GM12878 (cell line): ENCODE measurements around the gene SEMA5A. TPM values are rescaled to one million over a fixed set of nuclear protein-coding genes. Genes with fewer than 3 reads are reported as not detected.
"Not testable (repeated sequence)": the region's sequence is repeated elsewhere in the genome, so short reads cannot be mapped to it uniquely, and the experiment has no call there.

ENCODE experiments used
- ATAC-seq: fragments of 200-7000 bp; cut with Tn5 transposase; 3 replicates; pipeline ENCODE4 v1.9.1; 2020; ENCODE audit warnings: mild to moderate bottlenecking, moderate library complexity
- BruUV-seq: library from RNA; stranded (reverse); fragments of 400-500 nt; replicated peaks from 2 replicates; lab custom pipeline; 2021; lab: Mats Ljungman, UMichigan
- CTCF ChIA-PET: fragments of 300-600 bp; sonication (Branson Sonifier 250); formaldehyde crosslinking; extraction: SDS; loops from one replicate; lab custom pipeline; 2021; ENCODE audit warnings: inconsistent platforms; lab: Yijun Ruan, JAX
- POLR2A ChIA-PET: fragments of 350-600 bp; formaldehyde crosslinking; extraction: SDS; loops from one replicate; lab custom pipeline; 2021; ENCODE audit warnings: inconsistent platforms; lab: Charles Lee
- RAD21 ChIA-PET: fragments of 300-600 bp; sonication (Branson Sonifier 250); formaldehyde crosslinking; loops from one replicate; lab custom pipeline; 2023; ENCODE audit warnings: antibody characterized with exemption; ENCODE audit not compliant: unreplicated experiment; lab: Charles Lee
- SMC1A ChIA-PET: fragments of 300-600 bp; sonication (Branson Sonifier 250); formaldehyde crosslinking; loops from one replicate; lab custom pipeline; 2023; ENCODE audit not compliant: unreplicated experiment, uncharacterized antibody; lab: Charles Lee
- DNase-seq: peaks from one replicate; pipeline ENCODE4 v3.0.0-alpha.2; 2011; ENCODE audit warnings: low read depth, low spot score
- FAIRE-seq: peaks from 3 replicates; lab custom pipeline; 2011; peaks lifted over from hg19 to GRCh38; lab: Jason Lieb, UNC
- H2AFZ ChIP-seq: 2 replicates; pipeline ENCODE4 v1.6.0; 2011; ENCODE audit warnings: low read depth, low read length, control low read depth; ENCODE audit not compliant: control insufficient read depth
- H3K27ac ChIP-seq: 2 replicates; pipeline ENCODE4 v1.5.1; 2011; ENCODE audit warnings: control low read depth; ENCODE audit not compliant: control insufficient read depth, insufficient read depth
- H3K27me3 ChIP-seq, 2 experiments: replicated peaks in 1 of 2; 2 replicates each; pipeline versions ENCODE4 v1.6.0 to v1.6.1; 2011; ENCODE audit warnings: low read length in 1 of 2; ENCODE audit not compliant: control insufficient read depth in 2 of 2, insufficient read depth in 2 of 2
- H3K36me3 ChIP-seq, 2 experiments: 2 replicates each; pipeline ENCODE4 v1.5.1; 2011; ENCODE audit warnings: low read length in 1 of 2; ENCODE audit not compliant: control insufficient read depth in 2 of 2, insufficient read depth in 2 of 2
- H3K4me1 ChIP-seq: 2 replicates; pipeline ENCODE4 v1.6.1; 2011; ENCODE audit warnings: mild to moderate bottlenecking, low read length, moderate library complexity, mixed read lengths; ENCODE audit not compliant: control insufficient read depth, insufficient read depth
- H3K4me2 ChIP-seq: 2 replicates; pipeline ENCODE4 v1.6.0; 2011; ENCODE audit warnings: control low read depth; ENCODE audit not compliant: control insufficient read depth, insufficient read depth
- H3K4me3 ChIP-seq: fragments of 200-600 bp; sonication (generic); 2 replicates; pipeline ENCODE4 v1.5.1; 2016
- H3K79me2 ChIP-seq: 2 replicates; pipeline ENCODE4 v1.6.0; 2011; ENCODE audit warnings: low read length; ENCODE audit not compliant: control insufficient read depth, insufficient read depth
- H3K9ac ChIP-seq: 2 replicates; pipeline ENCODE4 v1.8.0; 2011; ENCODE audit warnings: low read length, control low read depth, mixed read lengths; ENCODE audit not compliant: control insufficient read depth, insufficient read depth
- H3K9me3 ChIP-seq: replicated peaks from 3 replicates; pipeline ENCODE4 v1.5.1; 2011; ENCODE audit warnings: mild to moderate bottlenecking, low read length; ENCODE audit not compliant: control insufficient read depth, insufficient read depth
- H4K20me1 ChIP-seq: 2 replicates; pipeline ENCODE4 v1.6.0; 2011; ENCODE audit not compliant: control insufficient read depth, insufficient read depth
- IKZF1 ChIP-seq: fragments of 450-650 bp; conservative IDR thresholded peaks from 2 replicates; pipeline ENCODE4 v1.6.1; 2017; ENCODE audit warnings: antibody characterized with exemption, mild to moderate bottlenecking
- MAX ChIP-seq: IDR thresholded peaks from 2 replicates; pipeline ENCODE4 v1.6.1; 2012; ENCODE audit warnings: low read depth, low read length, improper control_type of control experiment
- PAX5 ChIP-seq: IDR thresholded peaks from 2 replicates; pipeline ENCODE4 v1.6.1; 2011; ENCODE audit warnings: low read depth, low read length, borderline replicate concordance
- RCOR1 ChIP-seq: conservative IDR thresholded peaks from 2 replicates; pipeline ENCODE4 v1.6.1; 2012; ENCODE audit warnings: low read depth, low read length, improper control_type of control experiment
- TBL1XR1 ChIP-seq: IDR thresholded peaks from 2 replicates; pipeline ENCODE4 v1.6.1; 2012; ENCODE audit warnings: low read depth, low read length, improper control_type of control experiment
- TCF3 ChIP-seq: IDR thresholded peaks from 2 replicates; pipeline ENCODE4 v1.6.1; 2012; ENCODE audit warnings: low read depth, mild to moderate bottlenecking, low read length, borderline replicate concordance; ENCODE audit not compliant: insufficient read depth
- ZBTB40 ChIP-seq: fragments of 450-650 bp; IDR thresholded peaks from 2 replicates; pipeline ENCODE4 v1.6.1; 2016; ENCODE audit warnings: mild to moderate bottlenecking, moderate library complexity, borderline replicate concordance
- WGBS: methylation state at CpG from one replicate; pipeline ENCODE4 v1.1.6; 2016; ENCODE audit warnings: low lambda C conversion rate; ENCODE audit not compliant: insufficient replicate concordance, insufficient coverage; ENCODE audit errors: missing lambda C conversion rate; 5-methylcytosine and 5-hydroxymethylcytosine counted together
- in situ Hi-C: fragments of 300-500 bp; cut with MboI; formaldehyde crosslinking; loops from 9 replicates; pipeline ENCODE4 v1.14.3; 2018; ENCODE audit warnings: mixed read lengths
- intact Hi-C: fragments of 100-400 bp; cut with micrococcal nuclease; formaldehyde crosslinking; loops from one replicate; pipeline ENCODE4 v1.14.2; 2022; ENCODE audit not compliant: unreplicated experiment
- polyA plus RNA-seq, 11 experiments: library from polyadenylated mRNA; depleted of rRNA in 4 of 11; unstranded in 6 of 11; stranded (reverse) in 5 of 11; fragments of >200 nt; fragmentation: Nextera tagmentation in 4 of 11; fragmentation: Illumina TruSeq in 1 of 11; extraction: Ambion mirVana in 4 of 11; extraction: Trizol in 1 of 11; gene quantifications; 1 replicate in 1 of 11; 2 replicates in 10 of 11; pipeline versions ENCODE4 v1.2.1 to v1.2.3, GENCODE V29; 2011 to 2016; ENCODE audit warnings: inconsistent platforms in 2 of 11, missing spikeins in 2 of 11, low read depth in 1 of 11
- total RNA-seq, 4 experiments: library from RNA; depleted of rRNA in 3 of 4; stranded (reverse); fragments of >200 nt in 3 of 4; fragmentation: Illumina TruSeq in 1 of 4; extraction: Trizol in 1 of 4; gene quantifications; 2 replicates each; pipeline versions ENCODE4 v1.2.1 to v1.2.3, GENCODE V29; 2013 to 2021

The SEMA5A gene
- total and polyA plus RNA-seq, 10 of the 15 experiments (the other 5 are each of a cell fraction or from before 2014, with no cell fraction given): 0.03 to 2.4 (median 0.09) TPM; not detected in 1

- H3K9ac ChIP-seq: no peak overlapping the region
- in situ Hi-C loops: no loop called here
- 7% methylated on average over 7 of the region's 7 CpGs for WGBS
- no peak overlapping the region for H3K4me2 ChIP-seq
- intact Hi-C loops: no loop called here
- H3K9me3 ChIP-seq: no peaks in the 10 kb centered on the region
- DNase-seq (no peak), FAIRE-seq (no peak), ATAC-seq (no peak)
- no peaks in the 10 kb centered on the region; a peak in 1 of 4 replicates for H3K27me3 ChIP-seq
- BruUV-seq: no TSS peak
- CTCF ChIA-PET: no interaction called here
- H2AFZ ChIP-seq: no peak overlapping the region
- RAD21 ChIA-PET: no interaction called here
- SMC1A ChIA-PET: no interaction called here
- no peaks in the 10 kb centered on the region for H3K4me1 ChIP-seq
- H3K27ac ChIP-seq: no peak overlapping the region
- POLR2A ChIA-PET: no interaction called here
- H3K4me3 ChIP-seq: no peak overlapping the region
- TF ChIP-seq PAX5: no peak
- TF ChIP-seq MAX: no peak
- no peak for TF ChIP-seq TBL1XR1
- TF ChIP-seq ZBTB40: no peak
- no peak for TF ChIP-seq TCF3
- no peak for TF ChIP-seq IKZF1
- TF ChIP-seq RCOR1: no peak
- H3K79me2 ChIP-seq: no peaks in the 10 kb centered on the region
- H3K36me3 ChIP-seq: no peaks in the 10 kb centered on the region
- H4K20me1 ChIP-seq: no peaks in the 10 kb centered on the region
Observed at GRCh38 chr5:9354336-9355081, 191.4 kb downstream of the SEMA5A start.

GRCh38 chr5:9353048-9353447 is 192.8 kb downstream of the SEMA5A start:
- FAIRE-seq, H2AFZ ChIP-seq, DNase-seq, H4K20me1 ChIP-seq, H3K27me3 ChIP-seq, RAD21 ChIA-PET, H3K4me2 ChIP-seq, H3K36me3 ChIP-seq, in situ Hi-C loops, H3K27ac ChIP-seq, H3K9ac ChIP-seq, H3K4me3 ChIP-seq, H3K4me1 ChIP-seq, intact Hi-C loops, BruUV-seq, POLR2A ChIA-PET, ATAC-seq, CTCF ChIA-PET, H3K79me2 ChIP-seq, H3K9me3 ChIP-seq: not testable (repeated sequence)
- SMC1A ChIA-PET: interaction anchor here (0.6 kb wide), 1 partner anchor 77 kb away, joined by 4 read pairs; no protein-coding TSS in a partner anchor
